Heart left ventricle (tissue), 16 donors: ENCODE data around the gene SLC35G6. TPM values are rescaled to one million over a fixed set of nuclear protein-coding genes. Genes with fewer than 3 reads are reported as not detected.
A peak's percentile ranks its signal among the peaks of the same experiment; 100 is the strongest.

Experiments used
- ATAC-seq, 4 donors: fragments of 200-7000 bp; cut with Tn5 transposase; one replicate each; pipeline ENCODE4 v1.9.1; 2020 to 2022; ENCODE audit warnings: moderate library complexity in 4 of 4, mild to moderate bottlenecking in 3 of 4, moderate number of reproducible peaks in 1 of 4
- DNase-seq, 5 donors: peaks; one replicate each; pipeline ENCODE4 v3.0.0-alpha.2; 2020
- H3K27ac ChIP-seq, 12 donors: fragments of 200-600 bp; sonication (generic) in 4 of 12; one replicate each; pipeline versions ENCODE4 v1.5.0 to v1.8.0; 2016 to 2022; ENCODE audit warnings: mild to moderate bottlenecking in 2 of 12
- H3K27me3 ChIP-seq, 9 donors: fragments of 200-600 bp; sonication (generic) in 2 of 9; one replicate each; pipeline versions ENCODE4 v1.5.1 to v1.8.0; 2016 to 2022; ENCODE audit warnings: mild to moderate bottlenecking in 3 of 9
- H3K36me3 ChIP-seq, 9 donors: fragments of 200-600 bp; sonication (generic) in 2 of 9; one replicate each; pipeline versions ENCODE4 v1.5.0 to v1.8.0; 2018 to 2022; ENCODE audit warnings: mild to moderate bottlenecking in 2 of 9
- H3K4me1 ChIP-seq, 12 donors: fragments of 200-600 bp; sonication (generic) in 4 of 12; one replicate each; pipeline versions ENCODE4 v1.5.0 to v1.8.0; 2016 to 2022; ENCODE audit warnings: mild to moderate bottlenecking in 3 of 12
- H3K4me3 ChIP-seq, 12 donors: fragments of 200-600 bp; sonication (generic) in 4 of 12; one replicate each; pipeline versions ENCODE4 v1.5.0 to v1.8.0; 2017 to 2022; ENCODE audit warnings: mild to moderate bottlenecking in 9 of 12, moderate library complexity in 4 of 12
- H3K9me3 ChIP-seq, 12 donors: fragments of 200-600 bp; sonication (generic) in 4 of 12; one replicate each; pipeline versions ENCODE4 v1.5.0 to v1.8.0; 2016 to 2022; ENCODE audit warnings: mild to moderate bottlenecking in 1 of 12
- CTCF ChIP-seq, 12 donors: fragments of 200-600 bp; sonication (generic) in 4 of 12; IDR thresholded peaks; one replicate each; pipeline versions ENCODE4 v1.5.0 to v1.8.0; 2018 to 2022; ENCODE audit warnings: antibody characterized with exemption in 12 of 12, mild to moderate bottlenecking in 5 of 12
- POLR2A ChIP-seq, 2 donors: fragments of 450-650 bp; IDR thresholded peaks; one replicate each; pipeline ENCODE4 v1.6.1; 2017; ENCODE audit warnings: antibody characterized with exemption in 2 of 2, mild to moderate bottlenecking in 2 of 2, moderate library complexity in 2 of 2
- WGBS, 4 donors: extraction: QIAGEN DNeasy Blood & Tissue Kit in 2 of 4; methylation state at CpG; one replicate each; pipeline versions ENCODE4 v1.1.5 to v1.1.7; 2013 to 2018; 5-methylcytosine and 5-hydroxymethylcytosine counted together
- intact Hi-C, 10 donors: fragments of 100-400 bp; cut with DNase I; formaldehyde crosslinking; loops; one replicate each; pipeline versions ENCODE4 v1.11.1 to v1.14.2; 2022
- polyA plus RNA-seq, 2 donors: library from polyadenylated mRNA; stranded (reverse); fragments of 200-250 nt; gene quantifications; one replicate each; pipeline ENCODE4 v1.2.3, GENCODE V29; 2013
- total RNA-seq, 9 donors: library from RNA; depleted of rRNA in 2 of 9; stranded (reverse); fragments of >200 nt in 2 of 9; fragmentation: NEBNext Ultra II Directional in 3 of 9; extraction: Animal tissue kit (Norgen Biotek cat#: 25700) in 3 of 9; gene quantifications; one replicate each; pipeline versions ENCODE4 v1.1.0 to v1.2.4, GENCODE V29; 2016 to 2023
- donor health status: ischemic (EF 13 %, LVEDD 7.1; RV severe dilation, severe dysfunction).
- donor health status: healthy with polysubstance abuse.
- donor health status: DM: no; HTN: yes; CAD: no.
- donor health status: DM: no; HTN: no; CAD: no.
- donor health status: ischemic (EF 25% LVEDD 6.9; RV normal size, moderate dysfunction).
- donor health status: ischemic (EF 25% LVEDD 5.7; RV mildly dilated, moderate dysfunction).
- donor health status: healthy.
- donor health status: DM: yes; HTN: yes; CAD: no.
- donor health status: ischemic (EF 35%, LVEDD 5.7; RV mildly dilated, moderate dysfunction).
- donor health status: nonischemic (EF 11% LVEDD 7.7; RV severe dilation, severe dysfunction).
- donor health status: DM: yes; HTN: yes; CAD: no.
- donor health status: PGD.
- donor health status: ischemic (EF 29% LVEDD 5.4; RV normal size, mild dysfunction).
- donor health status: nonischemic (EF 23%, LVEDD 6.1; RV moderate dilation, normal function).

Gene SLC35G6
- total and polyA plus RNA-seq, 11 donors, result 0.08 TPM; not detected in 10

GRCh38 chr17:7477392-7478275 lies 3.6 kb upstream of the SLC35G6 start:
- peaks cover 7 to 77% (median 53%) of the 10 kb centered on the region in 12 donors for H3K4me1 ChIP-seq
- no peaks in the 10 kb centered on the region for H3K27me3 ChIP-seq
- H3K4me3 ChIP-seq, result peak overlapping the region; percentile 77 to 100 (median 96)
- H3K9me3 ChIP-seq, result no peaks in the 10 kb centered on the region
- peak overlapping the region; percentile 99 to 100 (median 100) for H3K27ac ChIP-seq
- peak; percentile 5 to 43 (median 21) for ATAC-seq
- H3K36me3 ChIP-seq, result no peaks in the 10 kb centered on the region
- 13 to 17% (median 15%) methylated on average over 21 to 26 of the region's 26 CpGs for WGBS, 4 donors
- intact Hi-C loops, result loop anchor here in 4 of 10 donors (2.0 to 5.0 kb wide), 2 partner anchors 21 to 35 kb away; no protein-coding TSS in a partner anchor
- TF ChIP-seq CTCF (IDR thresholded peaks at IDR 0.05), result no peak
- no peak for TF ChIP-seq POLR2A (IDR thresholded peaks at IDR 0.05)
- DNase-seq, result peak; percentile 44 to 71 (median 59)

- 14 to 26% (median 16%) methylated on average over 22 to 40 of the region's 40 CpGs for WGBS, 4 donors
Observed at GRCh38 chr17:7478276-7479212, 2.7 kb upstream of the SLC35G6 start.

More at GRCh38 chr17:7478276-7479212, 2.7 kb upstream of the SLC35G6 start:
- Histone ChIP-seq H3K36me3 (no peaks in the 10 kb centered on the region), H3K27me3 (no peaks in the 10 kb centered on the region), H3K4me3 (peak overlapping the region; percentile 77 to 100 (median 96)), H3K9me3 (no peaks in the 10 kb centered on the region), H3K27ac (peak overlapping the region; percentile 99 to 100 (median 100)), H3K4me1 (peaks cover 7 to 82% (median 57%) of the 10 kb centered on the region in 12 donors)
- ATAC-seq, result peak in 3 of 4 donors; percentile 4 to 38 (median 27)
- intact Hi-C loops, result loop anchor here in 4 of 10 donors (2.0 to 5.0 kb wide), 2 partner anchors 22 to 36 kb away; no protein-coding TSS in a partner anchor
- peak; percentile 51 to 78 (median 71) for DNase-seq
- TF ChIP-seq POLR2A (IDR thresholded peaks at IDR 0.05) (no peak), CTCF (IDR thresholded peaks at IDR 0.05) (no peak)
